Psoas muscle (tissue), 8 donors: ENCODE measurements around the gene EGLN3. TPM values are rescaled to one million over a fixed set of nuclear protein-coding genes. Genes with fewer than 3 reads are reported as not detected.

ENCODE experiments used
- ATAC-seq, 4 donors: fragments of 200-7000 bp; cut with Tn5 transposase; one replicate each; pipeline ENCODE4 v1.9.1; 2020; ENCODE audit warnings: moderate library complexity in 3 of 4, mild to moderate bottlenecking in 2 of 4
- DNase-seq, 2 donors: peaks; one replicate each; pipeline ENCODE4 v3.0.0-alpha.2; 2020
- H3K27ac ChIP-seq: fragments of 200-600 bp; one replicate; pipeline ENCODE4 v1.8.0; 2022
- H3K27me3 ChIP-seq, 3 donors: fragments of 200-600 bp in 1 of 3; one replicate each; pipeline versions ENCODE4 v1.6.1 to v1.8.0; 2013 to 2022; ENCODE audit warnings: low read length in 2 of 3, mild to moderate bottlenecking in 2 of 3, moderate library complexity in 1 of 3; ENCODE audit not compliant: insufficient read depth in 3 of 3
- H3K36me3 ChIP-seq, 2 donors: fragments of 200-600 bp in 1 of 2; one replicate each; pipeline versions ENCODE4 v1.6.1 to v1.8.0; 2013 to 2022; ENCODE audit warnings: low read depth in 1 of 2, mild to moderate bottlenecking in 1 of 2, moderate library complexity in 1 of 2; ENCODE audit not compliant: insufficient read depth in 1 of 2
- H3K4me1 ChIP-seq: fragments of 200-600 bp; one replicate; pipeline ENCODE4 v1.8.0; 2022
- H3K4me3 ChIP-seq: fragments of 200-600 bp; one replicate; pipeline ENCODE4 v1.8.0; 2022; ENCODE audit warnings: mild to moderate bottlenecking
- H3K9me3 ChIP-seq: fragments of 200-600 bp; one replicate; pipeline ENCODE4 v1.8.0; 2022
- WGBS, 3 donors: extraction: QIAGEN DNeasy Blood & Tissue Kit; methylation state at CpG; one replicate each; pipeline versions ENCODE4 v1.1.6 to v1.1.7; 2013; 5-methylcytosine and 5-hydroxymethylcytosine counted together
- intact Hi-C, 2 donors: fragments of 100-400 bp; cut with DNase I; formaldehyde crosslinking; loops; one replicate each; pipeline versions ENCODE4 v1.11.0 to v1.14.2; 2022
- polyA plus RNA-seq, 3 donors: library from polyadenylated mRNA; stranded (reverse); fragments of 200-250 nt; gene quantifications; one replicate each; pipeline ENCODE4 v1.2.3, GENCODE V29; 2013
- total RNA-seq, 4 donors: library from RNA; stranded (reverse); fragmentation: NEBNext Ultra II Directional in 2 of 4; extraction: Animal tissue kit (Norgen Biotek cat#: 25700) in 2 of 4; gene quantifications; one replicate each; pipeline versions ENCODE4 v1.2.1 to v1.2.4, GENCODE V29; 2021 to 2023
- TF ChIP-seq, protein P1 (sequence below): fragments of 200-600 bp; IDR thresholded peaks from one replicate; pipeline ENCODE4 v1.8.0; 2022; ENCODE audit warnings: antibody characterized with exemption
- donor health status: healthy with polysubstance abuse.
- donor health status: DM: no; HTN: no; CAD: no; lungs with moderate emphysema.
- donor health status: Bipolar disorder and iron deficiency.
- donor health status: healthy.
- donor health status: DM: yes; HTN: yes; CAD: no.
- donor health status: DM: no; HTN: no; CAD: no.
- donor health status: DM: no; HTN: no; CAD: no.
- donor health status: DM: yes; HTN: yes; CAD: no.

The EGLN3 gene
- total and polyA plus RNA-seq, 7 donors: 6.7 to 58.7 (median 14.1) TPM

DNA sequence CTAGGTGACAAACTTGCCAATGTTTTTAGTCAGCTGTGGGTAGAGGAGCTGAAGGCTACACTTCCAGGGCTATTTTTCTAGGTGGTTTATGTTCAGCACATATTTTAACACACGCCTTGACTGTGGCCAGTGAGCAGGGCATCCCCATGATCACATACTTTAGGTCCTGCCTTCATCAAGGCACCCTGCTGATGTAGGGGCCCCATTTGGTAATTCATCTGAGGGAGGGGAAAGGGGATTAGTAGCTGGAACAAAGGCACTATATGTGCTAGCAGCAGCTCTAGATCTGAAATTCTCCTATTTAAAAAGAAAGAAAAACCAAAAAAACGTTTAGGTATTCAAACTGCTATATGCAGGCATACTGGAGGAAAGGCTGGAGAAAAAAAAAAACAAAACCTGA, 14.5 kb downstream of the EGLN3 start:
- Histone ChIP-seq H3K27me3 (no peaks in the 10 kb centered on the region), H3K4me1 (peaks cover 68% of the 10 kb centered on the region), H3K36me3 (no peaks in the 10 kb centered on the region), H3K27ac (no peak overlapping the region), H3K4me3 (no peak overlapping the region), H3K9me3 (no peaks in the 10 kb centered on the region)
- intact Hi-C loops: no loop called here
- DNase-seq (no peak), ATAC-seq (no peak)
- WGBS, 3 donors: 72 to 79% (median 77%) methylated on average over 2 of the region's 2 CpGs
- TF ChIP-seq, protein P1, sequence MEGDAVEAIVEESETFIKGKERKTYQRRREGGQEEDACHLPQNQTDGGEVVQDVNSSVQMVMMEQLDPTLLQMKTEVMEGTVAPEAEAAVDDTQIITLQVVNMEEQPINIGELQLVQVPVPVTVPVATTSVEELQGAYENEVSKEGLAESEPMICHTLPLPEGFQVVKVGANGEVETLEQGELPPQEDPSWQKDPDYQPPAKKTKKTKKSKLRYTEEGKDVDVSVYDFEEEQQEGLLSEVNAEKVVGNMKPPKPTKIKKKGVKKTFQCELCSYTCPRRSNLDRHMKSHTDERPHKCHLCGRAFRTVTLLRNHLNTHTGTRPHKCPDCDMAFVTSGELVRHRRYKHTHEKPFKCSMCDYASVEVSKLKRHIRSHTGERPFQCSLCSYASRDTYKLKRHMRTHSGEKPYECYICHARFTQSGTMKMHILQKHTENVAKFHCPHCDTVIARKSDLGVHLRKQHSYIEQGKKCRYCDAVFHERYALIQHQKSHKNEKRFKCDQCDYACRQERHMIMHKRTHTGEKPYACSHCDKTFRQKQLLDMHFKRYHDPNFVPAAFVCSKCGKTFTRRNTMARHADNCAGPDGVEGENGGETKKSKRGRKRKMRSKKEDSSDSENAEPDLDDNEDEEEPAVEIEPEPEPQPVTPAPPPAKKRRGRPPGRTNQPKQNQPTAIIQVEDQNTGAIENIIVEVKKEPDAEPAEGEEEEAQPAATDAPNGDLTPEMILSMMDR: no peak

DNA sequence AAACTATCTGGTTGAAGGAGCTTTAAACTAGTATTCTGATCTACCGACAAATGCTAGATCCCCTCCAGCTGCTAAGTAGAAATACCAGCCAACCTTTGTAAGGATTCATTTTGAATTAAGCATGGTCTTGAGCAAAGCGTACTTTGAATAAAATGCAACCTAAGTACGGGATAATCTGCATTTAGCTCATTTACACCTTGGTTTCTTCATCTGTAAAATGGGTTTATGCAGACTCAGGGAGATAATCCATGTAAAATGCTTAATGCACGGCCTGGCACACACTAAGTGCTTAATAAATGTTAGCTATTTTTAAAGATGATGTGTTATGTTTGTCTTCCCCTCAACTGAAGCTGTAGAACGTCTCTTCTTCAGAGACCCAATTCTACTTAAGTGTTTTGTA, 15.9 kb downstream of the EGLN3 start:
- H3K27ac ChIP-seq: no peak overlapping the region

GRCh38 chr14:33934043-33934750, 16.7 kb downstream of the EGLN3 start:
- intact Hi-C loops: no loop called here
- H3K4me3 ChIP-seq: no peak overlapping the region
- peak in 2 of 4 donors; percentile 40 to 42 for ATAC-seq
- H3K27ac ChIP-seq: peak overlapping the region; percentile 61
- H3K27me3 ChIP-seq: no peaks in the 10 kb centered on the region
- no peaks in the 10 kb centered on the region for H3K9me3 ChIP-seq
- peaks cover 53% of the 10 kb centered on the region for H3K4me1 ChIP-seq
- TF ChIP-seq, protein P1: no peak
- no peak for DNase-seq
- 73 to 80% (median 77%) methylated on average over 7 of the region's 7 CpGs for WGBS, 3 donors
- peaks cover 0 to 15% of the 10 kb centered on the region in 2 donors for H3K36me3 ChIP-seq

More for the DNA sequence above, 15.9 kb downstream of the EGLN3 start:
- DNase-seq: no peak
- peaks cover 0 to 8% of the 10 kb centered on the region in 2 donors for H3K36me3 ChIP-seq
- H3K4me3 ChIP-seq: no peak overlapping the region
- no peaks in the 10 kb centered on the region for H3K27me3 ChIP-seq
- TF ChIP-seq, protein P1: no peak
- H3K4me1 ChIP-seq: peaks cover 55% of the 10 kb centered on the region
- WGBS, 3 donors: 59 to 80% (median 63%) methylated on average over 5 of the region's 5 CpGs
- intact Hi-C loops: no loop called here
- no peak for ATAC-seq
- no peaks in the 10 kb centered on the region for H3K9me3 ChIP-seq

DNA sequence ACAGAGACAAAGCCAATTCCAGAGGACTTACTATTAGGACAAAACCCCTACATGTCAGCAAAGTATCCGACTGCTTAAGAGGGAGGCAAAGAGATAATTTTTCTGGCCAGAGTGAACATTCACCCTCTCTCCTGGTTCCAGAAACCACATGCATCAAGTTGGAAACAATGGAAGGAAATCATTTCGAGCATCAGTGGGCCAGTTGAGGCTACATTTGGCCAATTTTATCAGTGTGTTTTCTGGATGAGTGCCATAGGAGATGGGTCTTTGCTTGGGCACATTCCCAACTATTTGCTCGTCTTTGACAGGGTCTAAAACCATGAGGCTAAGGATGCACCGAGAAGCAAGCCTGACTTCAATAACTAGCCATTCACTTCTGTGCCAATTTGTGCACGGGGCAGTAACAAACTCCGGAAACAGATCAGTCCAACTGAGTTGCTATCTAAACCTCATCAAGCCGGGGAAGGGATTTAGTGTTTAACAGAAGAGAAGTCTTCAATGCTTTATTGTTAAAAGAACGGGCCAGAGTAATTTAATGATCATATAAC, 17.4 kb downstream of the EGLN3 start:
- Histone ChIP-seq H3K27me3 (no peaks in the 10 kb centered on the region), H3K4me1 (peaks cover 46% of the 10 kb centered on the region), H3K9me3 (no peaks in the 10 kb centered on the region), H3K27ac (peak overlapping the region; percentile 61), H3K4me3 (no peak overlapping the region), H3K36me3 (peaks cover 0 to 22% of the 10 kb centered on the region in 2 donors)
- 26 to 31% (median 26%) methylated on average over 8 of the region's 8 CpGs for WGBS, 3 donors
- no peak for ATAC-seq
- DNase-seq: no peak
- TF ChIP-seq, protein P1: no peak
- intact Hi-C loops: no loop called here
